Fibroblast of the aortic adventitia (primary cell): ENCODE data around the gene ADPRS. TPM values are rescaled to one million over a fixed set of nuclear protein-coding genes. Genes with fewer than 3 reads are reported as not detected.
A peak's percentile ranks its signal among the peaks of the same experiment; 100 is the strongest.

Source experiments
- DNase-seq: peaks from one replicate; pipeline ENCODE4 v3.0.0-alpha.2; 2010; ENCODE audit warnings: low read depth
- H3K4me3 ChIP-seq: 2 replicates; pipeline ENCODE4 v1.5.1; 2011; ENCODE audit warnings: low read depth, mild to moderate bottlenecking, control low read depth, low read length, moderate library complexity
- total RNA-seq: library from RNA; depleted of rRNA; stranded (reverse); fragments of >200 nt; gene quantifications from 2 replicates; pipeline ENCODE4 v1.2.3, GENCODE V29; 2012; ENCODE audit warnings: low replicate concordance
- TF ChIP-seq, protein P1 (sequence below): IDR thresholded peaks from 2 replicates; pipeline ENCODE4 v1.5.1; 2011; ENCODE audit warnings: mild to moderate bottlenecking, low read length, control low read depth, inconsistent platforms; ENCODE audit not compliant: insufficient read depth

The ADPRS gene
- total RNA-seq, 1 donor = 21.1 TPM

DNA sequence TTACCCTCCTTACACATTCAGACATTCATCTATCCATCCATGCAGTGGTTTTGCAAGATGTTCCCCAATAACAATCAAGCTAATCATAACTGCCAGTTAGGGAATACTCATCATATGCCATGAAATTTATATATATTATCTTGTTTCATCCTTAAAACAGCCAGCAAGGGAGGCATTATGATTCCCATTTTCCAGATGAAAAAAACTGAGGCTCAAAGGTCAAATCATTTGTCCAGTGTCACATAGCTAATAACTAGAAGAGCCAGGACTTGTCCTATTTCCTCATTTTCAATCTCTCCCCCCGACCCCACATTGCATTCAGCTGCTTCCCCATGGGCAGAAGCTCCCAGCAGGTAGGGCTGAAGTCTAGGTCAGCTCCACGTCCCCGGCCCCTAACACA lies 43.3 kb downstream of the ADPRS start:
- no peak for DNase-seq
- H3K4me3 ChIP-seq = no peak overlapping the region
- TF ChIP-seq, protein P1, sequence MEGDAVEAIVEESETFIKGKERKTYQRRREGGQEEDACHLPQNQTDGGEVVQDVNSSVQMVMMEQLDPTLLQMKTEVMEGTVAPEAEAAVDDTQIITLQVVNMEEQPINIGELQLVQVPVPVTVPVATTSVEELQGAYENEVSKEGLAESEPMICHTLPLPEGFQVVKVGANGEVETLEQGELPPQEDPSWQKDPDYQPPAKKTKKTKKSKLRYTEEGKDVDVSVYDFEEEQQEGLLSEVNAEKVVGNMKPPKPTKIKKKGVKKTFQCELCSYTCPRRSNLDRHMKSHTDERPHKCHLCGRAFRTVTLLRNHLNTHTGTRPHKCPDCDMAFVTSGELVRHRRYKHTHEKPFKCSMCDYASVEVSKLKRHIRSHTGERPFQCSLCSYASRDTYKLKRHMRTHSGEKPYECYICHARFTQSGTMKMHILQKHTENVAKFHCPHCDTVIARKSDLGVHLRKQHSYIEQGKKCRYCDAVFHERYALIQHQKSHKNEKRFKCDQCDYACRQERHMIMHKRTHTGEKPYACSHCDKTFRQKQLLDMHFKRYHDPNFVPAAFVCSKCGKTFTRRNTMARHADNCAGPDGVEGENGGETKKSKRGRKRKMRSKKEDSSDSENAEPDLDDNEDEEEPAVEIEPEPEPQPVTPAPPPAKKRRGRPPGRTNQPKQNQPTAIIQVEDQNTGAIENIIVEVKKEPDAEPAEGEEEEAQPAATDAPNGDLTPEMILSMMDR = no peak

- H3K4me3 ChIP-seq = no peak overlapping the region
- DNase-seq = peak; percentile 98
- TF ChIP-seq, protein P1 = no peak
Observed at GRCh38 chr1:36133484-36133883, 44.8 kb downstream of the ADPRS start.

DNA sequence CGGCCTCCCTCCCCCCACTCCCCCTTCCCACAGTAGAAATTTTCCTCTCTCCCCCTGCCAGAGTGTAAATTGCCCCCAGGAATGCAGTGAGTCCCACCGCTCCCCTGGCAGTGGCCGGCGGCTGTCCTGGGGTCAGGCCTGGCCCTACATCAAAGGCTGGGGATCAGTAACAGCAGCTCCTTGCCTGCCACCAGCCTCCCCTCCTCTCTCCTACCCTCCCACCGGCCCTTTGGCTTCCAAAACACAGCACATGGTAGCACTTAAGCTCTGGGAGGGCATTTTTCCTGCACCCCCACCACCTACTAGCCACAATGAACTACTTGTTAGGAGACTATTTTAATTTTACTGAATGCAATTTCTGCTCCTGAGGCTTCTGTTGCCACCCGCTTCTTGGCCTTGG lies 45.3 kb downstream of the ADPRS start:
- no peak for DNase-seq
- TF ChIP-seq, protein P1 = no peak

GRCh38 chr1:36134505-36135329 lies 46.0 kb downstream of the ADPRS start:
- DNase-seq = peak; percentile 89
- TF ChIP-seq, protein P1 = peak; percentile 79

More for the DNA sequence above, 45.3 kb downstream of the ADPRS start:
- H3K4me3 ChIP-seq = no peak overlapping the region

GRCh38 chr1:36135330-36135667 lies 46.6 kb downstream of the ADPRS start:
- DNase-seq = no peak
- no peak overlapping the region for H3K4me3 ChIP-seq
- TF ChIP-seq, protein P1 = no peak

More at GRCh38 chr1:36134505-36135329, 46.0 kb downstream of the ADPRS start:
- no peak overlapping the region for H3K4me3 ChIP-seq

- no peak for DNase-seq
- TF ChIP-seq, protein P1 = no peak
- no peak overlapping the region for H3K4me3 ChIP-seq
Observed at GRCh38 chr1:36135796-36136195, 47.1 kb downstream of the ADPRS start.
